Endothelial cell (in vitro differentiated cells): ENCODE measurements around the gene APBA2. TPM values are rescaled to one million over a fixed set of nuclear protein-coding genes. Genes with fewer than 3 reads are reported as not detected.
A peak's percentile ranks its signal among the peaks of the same experiment; 100 is the strongest.

ENCODE experiments used
- DNase-seq: peaks from one replicate; pipeline ENCODE4 v3.0.0; 2021; ENCODE audit warnings: low spot score
- H3K27ac Mint-ChIP-seq: one replicate; pipeline ENCODE4 v1.8.0; 2021; ENCODE audit warnings: mixed read lengths, inconsistent platforms; ENCODE audit not compliant: unreplicated experiment
- H3K27me3 Mint-ChIP-seq: one replicate; pipeline ENCODE4 v1.8.0; 2021; ENCODE audit warnings: mild to moderate bottlenecking, moderate library complexity, mixed read lengths, inconsistent platforms; ENCODE audit not compliant: unreplicated experiment
- H3K36me3 Mint-ChIP-seq: one replicate; pipeline ENCODE4 v1.8.0; 2021; ENCODE audit warnings: mild to moderate bottlenecking, low read depth, mixed read lengths, inconsistent platforms; ENCODE audit not compliant: unreplicated experiment
- H3K4me1 Mint-ChIP-seq: one replicate; pipeline ENCODE4 v1.8.0; 2021; ENCODE audit warnings: mild to moderate bottlenecking, mixed read lengths, inconsistent platforms; ENCODE audit not compliant: unreplicated experiment
- H3K4me3 Mint-ChIP-seq: one replicate; pipeline ENCODE4 v1.8.0; 2021; ENCODE audit warnings: mild to moderate bottlenecking, mixed read lengths, inconsistent platforms; ENCODE audit not compliant: unreplicated experiment
- H3K9me3 Mint-ChIP-seq: one replicate; pipeline ENCODE4 v1.8.0; 2021; ENCODE audit warnings: mixed read lengths, inconsistent platforms; ENCODE audit not compliant: unreplicated experiment
- CTCF ChIP-seq: fragments of 200-600 bp; sonication (generic); IDR thresholded peaks from one replicate; pipeline ENCODE4 v1.5.0; 2021; ENCODE audit warnings: antibody characterized with exemption; ENCODE audit not compliant: unreplicated experiment
- total RNA-seq: library from RNA; stranded (reverse); fragmentation: NEBNext Ultra II Directional; extraction: Animal tissue kit (Norgen Biotek cat#: 25700); gene quantifications from one replicate; pipeline ENCODE4 v1.2.1, GENCODE V29; 2021; ENCODE audit not compliant: unreplicated experiment

Gene APBA2
- total RNA-seq, 1 donor from 2014 or later = 33.1 TPM

- no peak for TF ChIP-seq CTCF
- Mint-ChIP-seq H3K4me3 (no peak overlapping the region), H3K27ac (no peak overlapping the region), H3K9me3 (no peaks in the 10 kb centered on the region), H3K36me3 (peaks cover 3% of the 10 kb centered on the region), H3K4me1 (peaks cover 28% of the 10 kb centered on the region), H3K27me3 (peaks cover 6% of the 10 kb centered on the region)
- no peak for DNase-seq
Measured at GRCh38 chr15:28955993-28956421, 70.2 kb downstream of the APBA2 start.

- Mint-ChIP-seq H3K4me3 (no peak overlapping the region), H3K27me3 (peaks cover 9% of the 10 kb centered on the region), H3K4me1 (peaks cover 28% of the 10 kb centered on the region), H3K36me3 (peaks cover 3% of the 10 kb centered on the region), H3K9me3 (no peaks in the 10 kb centered on the region), H3K27ac (no peak overlapping the region)
- no peak for TF ChIP-seq CTCF
- DNase-seq = no peak
Measured at GRCh38 chr15:28956491-28956890, 70.7 kb downstream of the APBA2 start.

GRCh38 chr15:28957606-28958498 is 72.1 kb downstream of the APBA2 start:
- Mint-ChIP-seq H3K4me1 (peaks cover 28% of the 10 kb centered on the region), H3K4me3 (peak overlapping the region; percentile 44), H3K27ac (no peak overlapping the region), H3K36me3 (peaks cover 3% of the 10 kb centered on the region), H3K9me3 (no peaks in the 10 kb centered on the region), H3K27me3 (peaks cover 9% of the 10 kb centered on the region)
- no peak for TF ChIP-seq CTCF
- DNase-seq = no peak

- H3K27ac Mint-ChIP-seq = no peak overlapping the region
- H3K4me1 Mint-ChIP-seq = peaks cover 15% of the 10 kb centered on the region
- peaks cover 3% of the 10 kb centered on the region for H3K36me3 Mint-ChIP-seq
- H3K9me3 Mint-ChIP-seq = no peaks in the 10 kb centered on the region
- H3K27me3 Mint-ChIP-seq = peaks cover 6% of the 10 kb centered on the region
- DNase-seq = no peak
- TF ChIP-seq CTCF = no peak
- H3K4me3 Mint-ChIP-seq = no peak overlapping the region
Measured at GRCh38 chr15:28959326-28959725, 73.6 kb downstream of the APBA2 start.

- peaks cover 3% of the 10 kb centered on the region for H3K36me3 Mint-ChIP-seq
- H3K4me1 Mint-ChIP-seq = peaks cover 2% of the 10 kb centered on the region
- H3K27me3 Mint-ChIP-seq = peaks cover 4% of the 10 kb centered on the region
- no peak for DNase-seq
- no peak overlapping the region for H3K27ac Mint-ChIP-seq
- no peak for TF ChIP-seq CTCF
- H3K4me3 Mint-ChIP-seq = no peak overlapping the region
- H3K9me3 Mint-ChIP-seq = no peaks in the 10 kb centered on the region
Measured at GRCh38 chr15:28960979-28961378, 75.2 kb downstream of the APBA2 start.
